ENCODE results near the gene WNK2.
"Not testable (repeated sequence)": the region's sequence is repeated elsewhere in the genome, so short reads cannot be mapped to it uniquely, and the experiment has no call there.

WNK2 gene

GRCh38 chr9:93235300-93235960 is 51.5 kb downstream of the WNK2 start:
- peak in 3 of 56 donors; percentile 17 to 40 (median 32) for DNase-seq

- DNase-seq = no peak
These were observed 52.7 kb downstream of the WNK2 start for GRCh38 chr9:93236541-93237206.

- DNase-seq = no peak
These were observed 53.6 kb downstream of the WNK2 start for GRCh38 chr9:93237540-93237939.

GRCh38 chr9:93238953-93239925 is 55.3 kb downstream of the WNK2 start:
- no peak for DNase-seq

GRCh38 chr9:93240891-93241334 is 57.0 kb downstream of the WNK2 start:
- DNase-seq = peak in 2 of 56 donors; percentile 13 to 28

GRCh38 chr9:93243112-93243511 is 59.2 kb downstream of the WNK2 start:
- no peak for DNase-seq

- DNase-seq = no peak
These were observed 60.2 kb downstream of the WNK2 start for GRCh38 chr9:93244101-93244500.

GRCh38 chr9:93244510-93245436 is 60.8 kb downstream of the WNK2 start:
- DNase-seq = no peak

- DNase-seq = no peak
These were observed 61.6 kb downstream of the WNK2 start for GRCh38 chr9:93245437-93245970.

- DNase-seq = no peak
These were observed 62.2 kb downstream of the WNK2 start for GRCh38 chr9:93246111-93246510.

GRCh38 chr9:93246526-93246925 is 62.6 kb downstream of the WNK2 start:
- DNase-seq = no peak

GRCh38 chr9:93247099-93247865 is 63.3 kb downstream of the WNK2 start:
- no peak for DNase-seq

- DNase-seq = no peak
These were observed 64.0 kb downstream of the WNK2 start for GRCh38 chr9:93247892-93248291.

- no peak for DNase-seq
These were observed 64.6 kb downstream of the WNK2 start for GRCh38 chr9:93248386-93249040.

GRCh38 chr9:93250185-93250584 is 66.2 kb downstream of the WNK2 start:
- DNase-seq = no peak

- not testable (repeated sequence) for DNase-seq
These were observed 67.4 kb downstream of the WNK2 start for GRCh38 chr9:93251309-93251708.

GRCh38 chr9:93252116-93252780 is 68.3 kb downstream of the WNK2 start:
- no peak for DNase-seq

GRCh38 chr9:93252781-93253530 is 69.0 kb downstream of the WNK2 start:
- no peak for DNase-seq
